GM10248 (cell line): ENCODE results near the gene EPN3.

ENCODE experiments used
- CTCF ChIA-PET: fragments of 300-600 bp; sonication (Branson Sonifier 250); formaldehyde crosslinking; extraction: SDS; loops from one replicate; lab custom pipeline; 2021; ENCODE audit warnings: antibody characterized with exemption; lab: Yijun Ruan, JAX
- POLR2A ChIA-PET: fragments of 350-650 bp; sonication (Branson Sonifier 250); formaldehyde crosslinking; extraction: SDS; loops from one replicate; lab custom pipeline; 2020; ENCODE audit warnings: antibody characterized with exemption; lab: Yijun Ruan, JAX
- DNase-seq: peaks from one replicate; pipeline ENCODE4 v3.0.0; 2012; ENCODE audit errors: extremely low spot score
- CTCF ChIP-seq: IDR thresholded peaks from 2 replicates; pipeline ENCODE4 v1.5.1; 2012; ENCODE audit warnings: mild to moderate bottlenecking, low read depth; ENCODE audit errors: extremely low read depth, missing control alignments, control extremely low read depth

The EPN3 gene

GRCh38 chr17:50523208-50523607, 9.3 kb upstream of the EPN3 start:
- no peak for TF ChIP-seq CTCF
- CTCF ChIA-PET = no interaction called here
- DNase-seq = no peak
- POLR2A ChIA-PET = no interaction called here

- DNase-seq = no peak
- no peak for TF ChIP-seq CTCF
- CTCF ChIA-PET = no interaction called here
- POLR2A ChIA-PET = no interaction called here
Measured at GRCh38 chr17:50524838-50525237, 7.7 kb upstream of the EPN3 start.

GRCh38 chr17:50527155-50527762, 5.3 kb upstream of the EPN3 start:
- ChIA-PET CTCF (interaction anchor here (1.6 kb wide), 1 partner anchor 11 kb away, joined by 5 read pairs; no protein-coding TSS in a partner anchor), POLR2A (no interaction called here)
- no peak for DNase-seq
- TF ChIP-seq CTCF = no peak

DNA sequence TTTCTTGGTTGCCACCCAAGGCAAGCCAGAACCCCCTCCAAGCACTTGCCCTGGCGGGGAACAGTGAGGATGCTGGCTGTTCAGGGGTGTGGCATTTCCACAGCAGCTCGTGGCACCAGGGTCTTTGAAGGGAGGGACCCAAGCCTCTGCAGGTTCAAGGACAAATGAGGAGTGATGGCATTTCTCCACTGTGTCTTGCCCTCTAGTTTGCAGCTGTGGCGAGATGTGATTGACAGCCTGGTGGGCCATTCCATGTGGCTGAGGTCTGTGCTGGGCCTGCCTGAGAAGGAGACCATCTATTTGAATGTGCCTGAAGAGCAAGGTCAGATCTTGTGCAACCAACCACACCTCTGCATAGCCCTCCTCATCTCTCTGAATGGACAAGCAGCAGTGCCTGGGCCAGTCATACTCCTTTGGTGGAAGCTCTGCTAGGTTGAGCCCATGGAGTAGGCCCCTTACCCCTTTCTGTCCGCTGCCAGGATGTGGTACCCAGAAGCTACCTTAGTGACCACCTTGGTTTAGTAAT, 4.5 kb upstream of the EPN3 start:
- CTCF ChIA-PET = interaction anchor here (1.6 kb wide), 1 partner anchor 12 kb away, joined by 5 read pairs; no protein-coding TSS in a partner anchor
- no peak for DNase-seq
- no peak for TF ChIP-seq CTCF
- POLR2A ChIA-PET = interaction anchor here (0.5 kb wide), 1 partner anchor 75 kb away, joined by 3 read pairs; no protein-coding TSS in a partner anchor

DNA sequence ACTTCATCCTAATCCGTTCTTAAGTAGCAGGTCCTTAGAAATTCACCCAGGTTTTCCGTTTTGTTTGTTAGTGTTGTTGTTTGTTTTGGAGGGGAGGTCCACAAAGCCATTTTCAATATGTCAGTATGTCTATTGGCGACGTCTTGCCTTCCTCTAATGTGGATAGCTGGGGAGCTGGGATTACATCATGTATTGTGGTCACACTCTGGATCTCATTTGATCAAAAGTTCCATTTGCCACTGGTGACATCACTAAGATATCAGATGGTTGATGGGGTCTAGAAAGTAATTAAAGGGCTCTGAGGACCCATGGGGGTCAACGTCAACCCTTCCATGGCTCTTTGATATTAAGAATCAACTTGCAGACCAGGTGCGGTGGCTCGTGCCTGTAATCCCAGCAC, 2.7 kb upstream of the EPN3 start:
- POLR2A ChIA-PET = no interaction called here
- CTCF ChIA-PET = no interaction called here
- no peak for DNase-seq
- no peak for TF ChIP-seq CTCF

DNA sequence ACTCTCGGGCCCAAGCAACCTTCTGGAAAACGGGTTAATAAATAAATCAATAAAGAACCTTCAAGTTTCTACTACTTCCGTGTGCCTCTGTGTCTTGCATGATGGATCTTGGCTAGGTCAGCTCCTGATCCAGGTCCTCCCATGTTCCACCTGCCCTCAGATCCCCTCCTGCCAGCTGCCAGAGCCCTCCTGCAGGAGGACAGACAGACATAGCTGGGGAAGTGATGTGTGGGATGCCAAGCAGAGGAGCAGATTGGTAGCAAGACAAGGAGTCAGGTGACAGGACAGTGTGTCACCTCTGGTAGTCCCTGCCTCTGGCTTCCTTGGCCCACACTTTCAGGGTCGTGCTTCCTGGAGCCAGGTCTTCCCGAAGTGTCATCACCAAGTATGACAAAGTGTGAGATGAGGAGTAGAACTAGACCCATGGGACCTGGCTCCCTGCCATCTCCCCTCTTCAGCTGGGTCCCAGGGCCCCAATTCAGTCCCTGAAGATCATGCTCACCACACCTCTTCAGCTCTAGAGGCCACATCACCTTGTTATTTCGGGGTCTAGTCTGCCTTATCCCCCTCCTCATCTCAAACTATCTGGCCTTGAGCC, 1.0 kb upstream of the EPN3 start:
- no peak for DNase-seq
- TF ChIP-seq CTCF = no peak
- ChIA-PET POLR2A (no interaction called here), CTCF (interaction anchor here (1.2 to 2.4 kb wide), 4 partner anchors 10 to 55 kb away, joined by 3 to 6 read pairs (median 4); no protein-coding TSS in a partner anchor)
